COLO668 (cell line): ENCODE results near the gene TUBB4A.
"Not testable (repeated sequence)": the region's sequence is repeated elsewhere in the genome, so short reads cannot be mapped to it uniquely, and the experiment has no call there.

Experiments
- DNase-seq: peaks from one replicate; lab custom pipeline; 2025; ENCODE audit not compliant: unreplicated experiment; lab: John Stamatoyannopoulos, UW

Gene TUBB4A

DNA sequence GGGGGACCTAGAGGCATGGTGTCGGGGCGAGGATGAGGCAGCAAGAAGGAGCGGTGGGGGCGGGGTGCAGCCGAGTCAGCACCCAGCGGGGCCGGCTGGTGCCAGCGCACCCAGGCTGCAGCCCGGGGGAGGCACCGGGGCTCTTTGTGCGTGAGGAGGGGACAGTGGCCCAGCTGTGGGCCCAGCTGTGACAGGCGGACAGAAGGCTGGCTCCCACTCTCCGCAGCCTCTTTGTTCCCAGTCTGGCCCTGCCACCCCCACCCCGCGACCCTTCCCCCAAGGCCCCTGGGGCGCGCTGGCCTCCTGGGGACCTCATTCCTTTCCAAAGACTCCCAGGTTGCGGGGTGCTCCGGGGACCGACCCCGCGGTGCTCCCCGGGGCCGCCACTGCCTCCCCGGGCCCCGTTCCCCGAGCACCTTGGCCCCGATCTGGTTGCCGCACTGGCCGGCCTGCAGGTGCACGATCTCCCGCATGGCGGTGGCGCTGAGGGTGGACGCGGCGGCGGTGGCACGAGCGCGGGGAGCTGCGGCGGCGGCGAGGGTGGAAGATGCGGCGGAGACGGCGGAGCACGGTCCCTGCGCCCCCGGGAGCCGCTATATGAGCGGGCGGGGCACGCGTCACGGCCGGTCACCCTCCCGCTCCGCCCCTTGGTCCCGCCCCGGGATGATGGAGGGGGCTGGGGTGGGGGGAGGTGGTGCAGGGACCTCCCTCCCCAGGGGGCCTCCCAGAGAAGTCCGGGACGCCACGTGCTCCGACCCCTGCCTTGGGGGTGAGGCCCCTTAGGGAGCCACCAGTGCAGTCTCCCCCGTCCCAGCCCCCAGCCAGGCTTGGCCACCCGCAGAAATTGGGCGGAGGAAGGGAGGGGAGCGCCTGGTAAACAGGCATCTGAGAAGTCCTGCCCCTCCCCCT lies at the start of gene TUBB4A:
TUBB4A (minus strand) TSS at position 570 of the 909 bp plus-strand sequence; CDS start at position 473, 97 bp downstream.
- DNase-seq, result no peak

DNA sequence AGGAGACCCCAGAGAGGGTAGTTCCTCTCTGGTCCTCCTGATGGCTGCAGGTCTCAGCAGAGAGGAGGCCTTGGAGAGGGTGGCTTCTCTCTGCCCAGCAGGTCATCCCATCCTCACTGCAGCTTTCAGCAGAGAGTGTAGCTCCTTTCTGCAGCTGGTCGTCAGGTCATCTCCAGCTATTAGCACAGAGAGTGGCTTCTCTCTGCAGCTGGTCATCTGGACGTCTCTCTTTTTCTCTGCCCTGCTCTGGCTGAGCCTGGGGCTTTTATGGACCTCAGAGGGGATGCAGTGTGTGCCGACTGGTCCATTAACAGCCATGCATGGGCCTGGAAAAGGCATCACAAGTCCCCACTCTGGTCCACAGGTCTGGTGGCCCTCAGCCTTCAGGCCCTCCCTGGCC lies 49.0 kb upstream of the TUBB4A start:
- no peak for DNase-seq

DNA sequence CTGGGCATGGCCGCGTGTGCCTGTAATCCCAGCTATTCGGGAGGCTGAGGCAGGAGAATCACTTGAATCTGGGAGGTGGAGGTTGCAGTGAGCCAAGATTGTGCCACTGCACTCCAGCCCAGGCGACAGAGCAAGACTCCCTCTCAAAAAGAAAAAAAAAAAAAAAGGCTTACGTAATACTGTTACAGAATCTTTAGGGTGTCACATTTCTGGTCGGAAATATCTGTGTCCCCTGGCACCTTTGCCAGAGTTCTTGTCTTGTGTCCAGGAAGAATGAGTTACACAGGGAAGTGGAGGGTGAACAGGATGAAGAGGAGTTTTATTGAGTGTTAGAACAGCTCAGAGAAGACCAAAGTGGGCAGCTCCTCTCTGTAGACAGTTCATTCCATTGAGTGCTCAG lies 48.6 kb upstream of the TUBB4A start:
- not testable (repeated sequence) for DNase-seq

DNA sequence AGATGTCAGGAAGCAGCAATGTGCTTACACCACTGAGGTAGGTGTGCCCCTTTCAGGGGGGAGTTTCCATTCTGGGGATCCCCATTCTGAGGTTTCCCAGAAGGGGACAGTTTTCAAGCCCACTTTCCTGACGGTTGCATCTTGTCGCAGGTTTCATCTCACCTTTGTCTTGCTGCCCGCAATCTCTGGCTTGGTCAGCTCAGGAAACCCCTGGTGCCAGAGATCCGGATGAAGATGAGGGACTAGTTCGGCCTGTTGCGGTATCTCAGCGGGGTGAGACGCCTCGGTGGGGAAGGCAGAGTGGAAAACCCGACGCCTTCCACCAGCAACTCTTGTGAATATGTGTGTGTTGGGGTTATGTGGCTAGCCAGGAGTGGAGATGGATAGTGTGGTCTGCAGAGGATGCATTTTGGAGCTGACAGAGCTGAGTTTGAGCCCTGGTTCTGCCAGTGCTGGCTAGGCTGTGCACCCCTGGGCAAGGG lies 41.8 kb upstream of the TUBB4A start:
- DNase-seq, result no peak

DNA sequence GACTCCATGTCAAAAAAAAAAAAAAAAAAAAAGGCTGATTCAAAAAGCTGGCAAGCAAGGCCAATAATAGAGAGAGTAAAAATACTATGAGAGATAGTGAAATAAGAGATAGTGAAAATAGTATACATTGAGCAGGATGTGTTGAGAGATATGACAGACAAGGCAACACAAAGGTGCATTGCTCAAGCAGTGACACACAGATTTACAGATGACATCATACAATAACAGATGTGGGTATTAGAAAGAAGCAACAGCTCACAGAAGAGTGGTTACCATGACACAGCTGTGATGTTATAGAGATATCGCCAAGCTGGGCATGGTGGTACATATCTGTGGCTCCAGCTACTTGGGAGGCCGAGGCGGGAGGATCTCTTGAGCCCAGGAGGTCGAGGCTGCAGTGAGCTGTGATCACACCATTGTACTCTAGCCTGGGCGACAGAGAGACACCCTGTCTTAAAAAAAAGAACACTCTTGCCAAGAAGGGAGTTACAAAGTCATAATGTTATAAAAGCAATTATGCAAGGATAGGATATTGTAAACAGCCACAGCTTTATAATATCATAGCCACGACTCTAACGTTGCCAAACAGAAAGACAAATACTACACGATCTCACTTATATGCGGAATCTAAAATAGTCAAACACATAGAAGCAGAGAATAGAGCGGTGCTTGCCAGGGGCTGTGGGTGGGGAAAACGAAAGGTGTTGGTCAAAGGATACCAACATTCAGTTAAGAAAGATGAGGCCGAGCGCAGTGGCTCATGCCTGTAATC lies 39.0 kb upstream of the TUBB4A start:
- no peak for DNase-seq

DNA sequence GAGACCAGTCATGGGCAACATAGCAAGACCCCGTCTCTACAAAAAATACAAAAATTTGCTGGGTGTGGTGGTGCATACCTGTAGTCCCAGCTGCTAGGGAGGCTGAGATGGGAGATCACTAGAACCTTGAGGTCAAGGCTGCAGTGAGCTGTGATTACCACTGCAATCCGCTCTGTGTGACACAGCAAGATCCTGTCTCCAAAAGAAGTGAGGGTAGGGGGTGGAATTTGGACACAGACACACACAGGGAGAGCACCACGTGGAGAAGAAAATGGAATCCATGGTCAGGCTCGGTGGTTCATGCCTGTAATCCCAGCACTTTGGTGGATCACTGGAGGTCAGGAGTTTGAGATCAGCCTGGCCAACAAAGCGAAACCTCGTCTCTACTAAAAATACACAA lies 37.4 kb upstream of the TUBB4A start:
- DNase-seq, result no peak

DNA sequence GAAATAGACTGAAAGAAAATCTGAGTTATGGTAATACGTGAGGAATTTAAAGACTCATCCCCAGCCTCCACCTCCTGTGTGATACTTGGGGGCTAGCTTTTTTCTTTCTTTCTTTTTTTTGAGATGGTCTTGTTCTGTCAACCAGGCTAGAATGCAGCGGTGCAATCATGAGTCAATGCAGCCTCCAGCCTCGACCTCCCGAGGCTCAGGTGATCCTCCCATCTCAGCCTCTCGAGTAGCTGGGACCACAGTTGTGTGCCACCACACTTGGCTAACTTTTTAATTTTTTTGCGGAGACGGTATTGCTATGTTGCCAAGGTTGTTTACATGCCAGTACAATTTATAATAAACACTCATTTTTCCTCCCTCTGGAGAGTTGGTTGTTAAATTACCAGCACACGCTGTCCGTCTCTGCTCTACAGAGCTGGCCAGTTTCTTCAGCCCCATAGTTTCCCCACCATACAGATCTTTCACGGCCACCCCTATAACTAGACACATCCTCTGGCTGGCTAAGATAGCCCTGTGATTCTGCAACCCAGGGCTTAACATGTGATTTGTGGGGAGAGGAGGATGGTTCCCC lies 33.5 kb upstream of the TUBB4A start:
- no peak for DNase-seq

DNA sequence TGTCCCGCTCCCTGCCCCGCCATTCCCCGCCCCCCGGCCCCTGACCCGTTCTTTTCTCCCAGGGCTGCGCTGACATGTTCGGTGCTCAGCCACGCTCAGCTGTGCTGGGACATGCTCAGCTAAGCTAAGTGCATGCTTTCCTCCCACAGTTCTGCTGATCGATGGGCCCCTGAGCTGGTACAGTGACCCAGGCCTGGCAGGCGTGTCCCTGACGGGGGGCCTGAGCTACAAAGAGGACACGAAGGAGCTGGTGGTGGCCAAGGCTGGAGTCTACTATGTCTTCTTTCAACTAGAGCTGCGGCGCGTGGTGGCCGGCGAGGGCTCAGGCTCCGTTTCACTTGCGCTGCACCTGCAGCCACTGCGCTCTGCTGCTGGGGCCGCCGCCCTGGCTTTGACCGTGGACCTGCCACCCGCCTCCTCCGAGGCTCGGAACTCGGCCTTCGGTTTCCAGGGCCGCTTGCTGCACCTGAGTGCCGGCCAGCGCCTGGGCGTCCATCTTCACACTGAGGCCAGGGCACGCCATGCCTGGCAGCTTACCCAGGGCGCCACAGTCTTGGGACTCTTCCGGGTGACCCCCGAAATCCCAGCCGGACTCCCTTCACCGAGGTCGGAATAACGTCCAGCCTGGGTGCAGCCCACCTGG lies 32.5 kb upstream of the TUBB4A start:
- DNase-seq, result no peak

DNA sequence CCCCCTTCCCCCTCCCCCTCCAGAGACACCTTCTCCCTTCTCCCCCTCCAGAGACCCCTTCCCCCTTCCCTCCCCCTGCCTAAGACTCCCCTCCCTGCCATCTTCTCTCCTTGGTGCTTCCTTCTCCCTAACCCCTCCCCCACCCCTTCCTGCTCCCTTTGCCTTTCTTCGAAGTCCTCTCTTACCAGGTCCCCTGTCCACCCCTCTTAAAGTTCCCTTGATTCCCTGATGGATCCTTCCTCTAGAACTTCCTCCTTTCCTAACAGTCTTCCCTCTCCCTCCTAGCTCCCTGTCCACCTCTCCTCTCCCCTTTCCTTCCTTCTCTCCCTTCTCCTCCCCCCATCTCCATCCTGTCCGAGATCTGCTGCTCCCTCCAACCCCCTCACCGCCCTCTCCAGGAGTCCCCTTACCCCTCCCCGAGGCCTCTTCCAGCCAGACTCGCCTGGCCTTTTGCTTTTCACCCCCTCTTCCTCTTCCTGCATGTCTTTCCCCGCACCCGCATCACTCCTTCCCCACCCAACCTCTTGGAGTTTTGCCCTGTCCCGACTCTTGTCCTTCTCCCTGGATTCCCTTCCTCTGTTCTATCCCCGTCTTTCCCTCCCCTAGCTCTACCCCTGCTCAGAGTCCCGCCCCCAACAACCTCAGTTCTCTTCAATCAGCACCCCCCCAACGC lies 31.8 kb upstream of the TUBB4A start:
- no peak for DNase-seq

DNA sequence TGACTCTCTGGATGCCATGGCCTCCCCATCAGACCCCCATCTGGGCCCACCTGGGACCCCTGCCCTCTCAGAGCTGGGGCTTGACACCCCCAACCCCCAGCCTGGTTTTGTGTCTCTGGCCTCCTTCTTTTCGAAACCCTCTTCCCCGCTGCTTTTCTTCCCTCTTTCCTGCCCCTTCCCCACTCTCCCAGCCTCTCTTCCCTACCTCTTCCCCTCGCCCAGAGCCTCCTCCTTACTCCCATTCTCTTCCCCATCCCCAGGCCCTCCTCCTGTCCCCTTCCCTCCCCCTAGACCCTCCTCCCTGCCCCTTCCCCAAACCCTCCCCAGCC lies 30.9 kb upstream of the TUBB4A start:
- DNase-seq, result no peak

DNA sequence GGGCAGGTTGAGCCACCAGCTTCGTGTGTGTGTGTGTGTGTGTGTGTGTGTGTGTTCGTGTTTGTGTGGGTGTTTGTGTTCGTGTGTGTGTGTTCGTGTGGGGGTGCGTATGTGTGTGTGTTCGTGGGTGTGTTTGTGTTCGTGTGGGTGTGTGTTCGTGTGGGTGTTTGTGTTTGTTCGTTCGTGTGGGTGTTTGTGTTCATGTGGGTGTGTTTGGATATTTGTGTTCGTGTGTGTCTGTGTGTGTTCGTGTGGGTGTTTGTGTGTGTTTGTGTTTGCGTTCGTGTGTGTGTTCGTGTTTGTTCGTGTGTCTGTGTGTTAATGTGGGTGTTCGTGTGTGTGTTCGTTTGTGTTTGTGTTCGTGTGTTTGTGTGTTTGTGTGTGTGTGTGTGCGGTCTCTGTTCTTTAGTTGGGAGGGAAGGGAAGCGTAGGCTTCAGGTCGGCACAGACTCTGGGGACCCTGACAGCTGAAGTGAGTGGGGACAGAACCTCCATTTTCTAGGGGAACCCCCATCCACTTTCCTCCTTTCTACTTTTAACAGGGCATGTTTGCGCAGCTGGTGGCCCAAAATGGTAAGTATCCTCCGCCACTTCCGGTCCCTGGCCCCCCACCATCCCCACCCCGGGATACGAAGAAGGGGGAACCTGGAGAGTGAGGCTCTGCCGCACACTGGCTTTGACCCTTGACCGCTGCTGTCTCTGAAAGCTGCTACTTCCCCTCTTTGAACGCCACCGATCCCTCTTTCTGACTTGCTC lies 30.3 kb upstream of the TUBB4A start:
- peak; percentile 12 for DNase-seq

DNA sequence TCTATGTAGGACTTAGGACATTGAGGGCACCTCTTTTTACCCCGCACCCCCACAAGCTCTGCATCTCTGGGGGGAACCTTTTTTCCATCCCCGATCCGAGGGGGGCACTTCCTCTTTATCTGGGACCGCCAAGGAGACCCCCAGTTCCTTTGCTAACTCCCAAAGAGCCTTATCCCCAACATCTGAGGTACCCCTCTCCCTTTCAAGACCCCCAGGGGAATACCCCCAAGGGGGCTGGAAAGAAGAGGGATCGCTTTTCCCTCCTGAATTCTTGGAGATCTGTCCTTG lies 29.8 kb upstream of the TUBB4A start:
- DNase-seq, result no peak

DNA sequence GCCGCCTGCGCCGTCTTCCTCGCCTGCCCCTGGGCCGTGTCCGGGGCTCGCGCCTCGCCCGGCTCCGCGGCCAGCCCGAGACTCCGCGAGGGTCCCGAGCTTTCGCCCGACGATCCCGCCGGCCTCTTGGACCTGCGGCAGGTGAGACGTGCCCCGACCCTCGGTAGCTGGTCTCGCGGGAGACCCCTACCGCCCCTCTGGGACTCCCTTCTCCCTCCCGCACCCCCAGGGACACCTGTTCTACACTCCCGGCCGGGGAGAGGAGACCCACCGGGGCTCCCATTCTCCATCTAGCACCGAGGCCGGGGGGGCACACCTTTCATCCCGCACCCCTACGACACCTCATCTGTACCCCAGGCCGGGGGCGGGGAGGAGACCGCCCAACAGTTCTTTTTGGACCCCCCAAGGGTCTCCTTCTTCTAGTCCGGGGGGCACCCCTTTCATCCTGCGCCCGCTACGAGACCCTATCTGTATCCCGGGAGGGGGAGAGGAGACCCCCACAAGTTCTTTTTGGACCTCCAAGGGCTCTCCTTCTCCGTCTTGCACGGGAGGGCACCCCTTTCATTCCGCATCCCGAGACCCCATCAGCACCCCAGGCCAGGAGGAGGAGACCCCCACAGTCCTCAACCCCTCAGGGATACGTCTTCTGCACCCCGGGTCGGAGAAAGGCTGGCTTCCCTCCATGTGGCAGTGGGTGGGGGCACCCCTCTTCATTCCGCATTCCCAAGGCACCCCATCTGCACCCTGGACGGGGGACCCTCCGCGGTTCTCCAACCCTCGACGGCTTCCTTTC lies 29.2 kb upstream of the TUBB4A start:
- no peak for DNase-seq

DNA sequence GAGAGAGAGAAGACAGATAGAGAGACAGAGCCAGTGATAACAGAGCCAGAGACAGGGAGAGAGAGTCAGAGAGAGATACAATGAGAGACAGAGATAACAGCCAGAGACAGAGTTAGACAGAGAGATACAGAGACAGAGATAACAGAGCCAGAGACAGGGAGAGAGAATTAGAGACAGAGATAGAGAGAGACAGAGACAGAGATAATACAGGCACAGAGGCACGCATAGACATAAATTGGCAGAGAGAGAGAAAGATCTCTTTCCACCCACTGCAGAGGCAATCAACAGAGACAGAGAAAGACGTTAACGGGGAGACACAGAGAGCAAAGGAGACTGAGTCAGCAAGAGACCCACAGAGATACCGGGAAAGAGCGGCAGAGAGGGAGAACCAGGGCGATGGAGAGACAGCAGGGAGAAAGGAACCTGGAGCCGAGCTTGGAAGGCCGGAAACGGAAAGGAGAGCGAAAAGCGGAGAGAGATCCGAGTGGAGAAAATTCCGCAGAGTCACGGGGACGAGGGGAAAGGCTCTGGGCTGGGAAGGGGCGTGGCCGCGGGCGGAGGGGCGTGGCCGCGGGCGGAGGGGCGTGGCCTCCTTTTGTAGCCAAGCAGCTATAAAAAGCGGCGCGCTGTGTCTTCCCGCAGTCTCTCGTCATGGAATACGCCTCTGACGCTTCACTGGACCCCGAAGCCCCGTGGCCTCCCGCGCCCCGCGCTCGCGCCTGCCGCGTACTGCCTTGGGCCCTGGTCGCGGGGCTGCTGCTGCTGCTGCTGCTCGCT lies 28.5 kb upstream of the TUBB4A start, which contains the start of gene TNFSF9:
TNFSF9 (plus strand) TSS at position 641 of the 777 bp plus-strand sequence; CDS start at position 652, 11 bp downstream.
- peak; percentile 57 for DNase-seq

DNA sequence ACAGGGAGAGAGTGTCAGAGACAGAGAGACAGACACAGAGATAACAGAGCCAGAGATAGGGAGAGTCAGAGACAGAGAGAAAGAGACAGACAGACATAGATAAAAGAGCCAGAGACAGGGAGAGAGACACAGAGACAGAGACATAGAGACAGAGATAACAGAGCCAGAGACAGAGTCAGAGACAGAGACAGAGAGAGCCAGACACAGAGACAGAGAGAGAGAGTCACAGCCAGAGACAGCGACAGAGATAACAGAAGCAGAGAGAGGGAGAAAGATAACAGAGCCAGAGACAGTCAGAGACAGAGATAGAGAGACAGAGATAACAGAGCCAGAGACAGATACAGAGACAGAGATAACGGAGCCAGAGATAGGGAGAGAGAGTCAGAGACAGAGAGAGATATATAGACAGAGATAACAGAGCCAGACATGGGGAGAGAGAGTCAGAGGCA lies 27.9 kb upstream of the TUBB4A start:
- no peak for DNase-seq

DNA sequence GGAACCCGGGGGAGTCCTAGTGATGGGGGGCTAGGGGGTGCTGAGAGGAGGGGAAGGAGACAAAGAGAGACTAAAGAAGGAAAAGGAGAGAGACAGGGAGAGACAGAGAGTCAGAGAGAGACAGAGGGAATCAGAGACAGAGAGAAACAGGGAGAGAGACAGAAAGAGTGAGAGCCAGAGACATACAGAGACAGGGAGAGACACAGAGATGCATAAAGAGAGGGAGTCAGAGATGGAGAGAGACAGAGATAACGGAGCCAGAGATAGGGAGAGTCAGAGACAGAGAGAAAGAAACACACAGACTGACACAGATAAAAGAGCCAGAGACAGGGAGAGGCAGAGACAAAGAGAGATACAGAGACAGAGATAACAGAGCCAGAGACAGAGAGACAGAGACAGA lies 27.2 kb upstream of the TUBB4A start:
- no peak for DNase-seq

DNA sequence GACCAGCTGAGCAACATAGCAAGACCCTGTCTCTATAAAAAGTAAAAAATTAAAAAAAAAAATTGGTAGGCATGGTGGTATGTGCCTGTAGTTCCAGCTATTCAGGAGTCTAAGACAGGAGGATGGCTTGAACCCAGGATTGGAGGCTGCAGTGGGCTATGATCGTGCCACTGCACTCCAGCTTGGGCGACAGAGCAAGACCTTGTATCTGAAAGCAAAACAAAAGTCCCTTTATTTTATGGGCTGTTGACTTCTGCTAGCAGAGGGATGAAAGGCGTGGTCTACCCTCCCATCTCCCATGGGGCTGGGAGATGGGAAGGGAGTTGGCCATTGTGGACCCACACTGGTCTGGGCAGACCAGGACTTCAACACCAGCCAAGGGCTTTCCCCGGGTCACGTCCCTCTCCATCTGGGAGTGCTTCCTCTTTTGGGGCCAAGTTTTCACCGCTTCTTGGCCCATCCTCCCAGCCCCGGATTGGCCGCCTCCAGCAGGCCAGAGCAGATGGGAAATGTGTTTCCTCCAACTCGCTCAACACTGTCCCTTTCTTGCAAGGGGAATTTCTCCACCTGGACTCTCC lies 26.5 kb upstream of the TUBB4A start:
- DNase-seq, result no peak

DNA sequence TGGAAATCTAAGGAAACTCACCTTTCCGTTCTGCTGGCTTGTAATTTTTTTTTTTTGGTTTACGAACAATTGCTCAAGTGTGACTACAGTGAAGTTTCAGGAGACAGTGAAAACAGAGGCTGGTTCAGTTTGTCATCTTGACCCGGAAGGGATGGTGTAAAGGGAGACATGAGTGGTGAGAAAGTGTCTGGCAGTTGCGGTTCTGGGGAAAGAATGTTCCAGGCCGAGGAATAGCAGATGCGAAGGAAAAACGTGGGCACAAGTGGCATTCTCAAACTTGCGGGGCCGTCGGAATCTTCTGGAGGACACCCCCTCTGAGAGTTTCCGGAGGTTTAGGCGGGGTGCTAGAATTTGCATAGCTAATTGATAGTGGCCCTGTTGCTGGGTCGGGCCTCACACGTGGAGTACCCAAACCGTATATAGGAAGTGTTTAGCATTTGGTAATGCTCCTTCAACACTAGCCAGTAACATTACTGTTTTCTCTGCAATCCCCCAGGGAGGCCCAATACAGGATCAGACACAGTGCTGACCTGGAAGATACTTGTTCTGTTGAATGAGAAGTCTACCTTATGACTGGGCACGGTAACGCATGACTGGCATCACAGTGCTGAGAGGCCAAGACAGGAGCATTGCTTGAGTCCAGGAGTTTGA lies 25.9 kb upstream of the TUBB4A start:
- DNase-seq, result no peak
